Fibroblast of lung (primary cell): Measurements from ENCODE around the gene HSPB9.

Source experiments
- CTCF ChIP-seq, 2 donors: IDR thresholded peaks in 1 of 2; conservative IDR thresholded peaks in 1 of 2; 1 replicate in 1 of 2; 2 replicates in 1 of 2; pipeline ENCODE4 v1.5.1; 2011 to 2012; ENCODE audit warnings: low read length in 2 of 2, control low read depth in 1 of 2, inconsistent platforms in 1 of 2, low read depth in 1 of 2, mild to moderate bottlenecking in 1 of 2
- EZH2 ChIP-seq: IDR thresholded peaks from 2 replicates; pipeline ENCODE4 v1.5.1; 2012; ENCODE audit warnings: low read length, control low read depth, mild to moderate bottlenecking; ENCODE audit errors: missing control alignments

GRCh38 chr17:42166196-42166763 lies 43.7 kb downstream of the HSPB9 start:
- TF ChIP-seq CTCF (conservative IDR thresholded peaks at IDR 0.05 in 1 of 2, IDR thresholded peaks at IDR 0.05 in 1 of 2; ENCODE audit: low read depth in 1 of 2, low read length in 2 of 2) (no peak), EZH2 (no peak)
